Thoracic aorta (tissue), 2 donors: ENCODE results near the gene DXO. TPM values are rescaled to one million over a fixed set of nuclear protein-coding genes. Genes with fewer than 3 reads are reported as not detected.

Source experiments
- ATAC-seq: fragments of 150-250 bp; one replicate; pipeline ENCODE4 v1.8.0; 2017; ENCODE audit warnings: low read depth; ENCODE audit not compliant: insufficient number of reproducible peaks, low FRiP score
- DNase-seq: peaks from one replicate; pipeline ENCODE4 v3.0.0-alpha.2; 2020; ENCODE audit warnings: low spot score
- H3K27ac ChIP-seq, 2 donors: fragments of 200-600 bp; sonication (generic); 1 replicate in 1 of 2; 2 replicates in 1 of 2; pipeline ENCODE4 v1.5.1; 2016; ENCODE audit warnings: mild to moderate bottlenecking in 2 of 2, moderate library complexity in 2 of 2
- H3K27me3 ChIP-seq: fragments of 200-600 bp; sonication (generic); replicated peaks from 2 replicates; pipeline ENCODE4 v1.6.0; 2016; ENCODE audit warnings: mild to moderate bottlenecking; ENCODE audit not compliant: insufficient read depth
- H3K36me3 ChIP-seq: fragments of 200-600 bp; sonication (generic); one replicate; pipeline ENCODE4 v1.5.1; 2016
- H3K4me1 ChIP-seq, 2 donors: fragments of 200-600 bp; sonication (generic); 1 replicate in 1 of 2; 2 replicates in 1 of 2; pipeline versions ENCODE4 v1.5.1 to v1.6.0; 2016; ENCODE audit warnings: low read depth in 2 of 2, mild to moderate bottlenecking in 1 of 2; ENCODE audit not compliant: control insufficient read depth in 1 of 2
- H3K4me3 ChIP-seq: fragments of 200-600 bp; sonication (generic); 2 replicates; pipeline ENCODE4 v1.5.1; 2016; ENCODE audit warnings: mild to moderate bottlenecking
- H3K9me3 ChIP-seq: fragments of 200-600 bp; sonication (generic); 2 replicates; pipeline ENCODE4 v1.5.1; 2016
- total RNA-seq, 2 donors: library from RNA; depleted of rRNA; stranded (reverse); fragments of >200 nt; gene quantifications; one replicate each; pipeline versions ENCODE4 v1.1.0 to v1.2.3, GENCODE V29; 2016
- TF ChIP-seq, protein P1 (sequence below): fragments of 200-600 bp; sonication (generic); IDR thresholded peaks from one replicate; pipeline ENCODE4 v1.5.1; 2019; ENCODE audit warnings: antibody characterized with exemption

DXO gene
- total RNA-seq, 2 donors from 2014 or later = 14.1 to 45.4 TPM

DNA sequence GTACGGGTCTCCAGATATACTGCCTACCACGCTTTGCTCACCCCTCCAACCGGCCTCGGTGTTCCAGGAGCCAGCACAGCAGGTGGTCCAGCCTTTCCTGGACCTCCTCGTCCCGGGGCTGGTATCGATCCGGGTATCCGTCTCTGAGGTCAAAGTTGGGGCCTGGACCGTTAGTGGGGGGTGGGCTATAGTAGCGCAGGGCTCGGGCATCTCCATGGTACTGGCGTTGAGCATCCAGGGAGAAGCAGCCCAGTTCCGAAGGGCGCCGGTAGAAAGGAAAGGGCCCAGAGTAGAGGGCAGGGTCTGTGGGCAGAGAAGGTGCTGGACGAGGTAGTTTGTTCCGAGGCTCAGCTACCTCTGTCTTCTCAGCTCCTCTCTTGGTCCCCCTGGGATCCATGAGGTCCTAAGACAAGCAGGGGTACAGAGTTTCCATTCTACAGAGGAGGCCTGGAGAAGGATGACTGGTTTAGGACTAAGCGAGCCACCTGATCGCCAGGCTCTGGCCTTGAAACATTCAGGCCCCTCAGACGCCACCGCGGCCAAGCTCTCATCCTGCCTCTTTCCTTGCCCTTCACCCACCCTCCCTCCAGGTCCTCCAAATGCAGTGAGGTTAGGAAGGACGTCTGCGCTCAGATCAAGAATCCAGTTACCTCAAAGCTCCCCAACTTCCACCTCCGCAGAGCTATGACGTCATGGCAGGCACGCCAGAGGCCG is 502 bp downstream of the DXO start:
- H3K9me3 ChIP-seq = no peaks in the 10 kb centered on the region
- peak overlapping the region; percentile 91 to 95 for H3K27ac ChIP-seq
- TF ChIP-seq, protein P1, sequence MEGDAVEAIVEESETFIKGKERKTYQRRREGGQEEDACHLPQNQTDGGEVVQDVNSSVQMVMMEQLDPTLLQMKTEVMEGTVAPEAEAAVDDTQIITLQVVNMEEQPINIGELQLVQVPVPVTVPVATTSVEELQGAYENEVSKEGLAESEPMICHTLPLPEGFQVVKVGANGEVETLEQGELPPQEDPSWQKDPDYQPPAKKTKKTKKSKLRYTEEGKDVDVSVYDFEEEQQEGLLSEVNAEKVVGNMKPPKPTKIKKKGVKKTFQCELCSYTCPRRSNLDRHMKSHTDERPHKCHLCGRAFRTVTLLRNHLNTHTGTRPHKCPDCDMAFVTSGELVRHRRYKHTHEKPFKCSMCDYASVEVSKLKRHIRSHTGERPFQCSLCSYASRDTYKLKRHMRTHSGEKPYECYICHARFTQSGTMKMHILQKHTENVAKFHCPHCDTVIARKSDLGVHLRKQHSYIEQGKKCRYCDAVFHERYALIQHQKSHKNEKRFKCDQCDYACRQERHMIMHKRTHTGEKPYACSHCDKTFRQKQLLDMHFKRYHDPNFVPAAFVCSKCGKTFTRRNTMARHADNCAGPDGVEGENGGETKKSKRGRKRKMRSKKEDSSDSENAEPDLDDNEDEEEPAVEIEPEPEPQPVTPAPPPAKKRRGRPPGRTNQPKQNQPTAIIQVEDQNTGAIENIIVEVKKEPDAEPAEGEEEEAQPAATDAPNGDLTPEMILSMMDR = no peak
- H3K36me3 ChIP-seq = peaks cover 30% of the 10 kb centered on the region
- DNase-seq (no peak), ATAC-seq (no peak)
- H3K4me3 ChIP-seq = peak overlapping the region; percentile 79
- no peaks in the 10 kb centered on the region for H3K27me3 ChIP-seq
- H3K4me1 ChIP-seq = peaks cover 19 to 38% of the 10 kb centered on the region in 2 donors

DNA sequence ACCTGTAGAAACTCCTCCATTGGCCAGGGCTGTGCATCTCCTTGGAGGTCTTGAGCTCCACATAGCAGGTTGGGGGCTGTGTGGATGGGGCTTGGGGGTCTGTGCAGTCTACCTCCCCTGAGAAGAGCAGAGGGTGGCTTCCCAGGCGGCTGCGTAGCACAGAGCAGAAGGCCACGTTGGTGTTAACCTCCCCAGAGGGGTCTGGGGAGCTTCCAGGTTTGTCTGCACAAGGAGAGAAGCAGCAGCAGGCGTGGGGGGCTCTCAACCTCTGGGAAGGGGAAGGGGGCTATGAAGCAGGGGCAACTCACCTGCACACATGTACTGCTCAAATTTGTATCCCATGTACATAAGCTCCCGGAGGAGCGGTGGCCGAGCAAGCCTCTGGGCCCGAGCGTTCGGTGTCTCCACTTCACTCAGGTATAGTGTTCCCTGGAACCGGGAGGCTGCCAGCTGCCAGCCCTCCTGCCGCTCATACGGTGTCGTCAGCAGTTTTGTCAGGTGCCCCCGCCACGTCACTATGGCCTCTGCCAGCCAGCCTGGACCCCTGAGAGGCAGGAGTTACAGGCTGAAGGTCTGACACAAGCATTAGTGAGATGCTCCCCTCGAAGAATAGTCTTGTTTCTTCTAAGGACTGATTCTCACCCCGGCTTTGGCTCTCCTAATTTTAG is 1.2 kb downstream of the DXO start:
- DNase-seq (no peak), ATAC-seq (no peak)
- TF ChIP-seq, protein P1 = no peak
- Histone ChIP-seq H3K36me3 (peaks cover 37% of the 10 kb centered on the region), H3K27me3 (no peaks in the 10 kb centered on the region), H3K4me1 (peaks cover 19 to 38% of the 10 kb centered on the region in 2 donors), H3K9me3 (no peaks in the 10 kb centered on the region), H3K27ac (peak overlapping the region; percentile 91 to 95), H3K4me3 (peak overlapping the region; percentile 79)

DNA sequence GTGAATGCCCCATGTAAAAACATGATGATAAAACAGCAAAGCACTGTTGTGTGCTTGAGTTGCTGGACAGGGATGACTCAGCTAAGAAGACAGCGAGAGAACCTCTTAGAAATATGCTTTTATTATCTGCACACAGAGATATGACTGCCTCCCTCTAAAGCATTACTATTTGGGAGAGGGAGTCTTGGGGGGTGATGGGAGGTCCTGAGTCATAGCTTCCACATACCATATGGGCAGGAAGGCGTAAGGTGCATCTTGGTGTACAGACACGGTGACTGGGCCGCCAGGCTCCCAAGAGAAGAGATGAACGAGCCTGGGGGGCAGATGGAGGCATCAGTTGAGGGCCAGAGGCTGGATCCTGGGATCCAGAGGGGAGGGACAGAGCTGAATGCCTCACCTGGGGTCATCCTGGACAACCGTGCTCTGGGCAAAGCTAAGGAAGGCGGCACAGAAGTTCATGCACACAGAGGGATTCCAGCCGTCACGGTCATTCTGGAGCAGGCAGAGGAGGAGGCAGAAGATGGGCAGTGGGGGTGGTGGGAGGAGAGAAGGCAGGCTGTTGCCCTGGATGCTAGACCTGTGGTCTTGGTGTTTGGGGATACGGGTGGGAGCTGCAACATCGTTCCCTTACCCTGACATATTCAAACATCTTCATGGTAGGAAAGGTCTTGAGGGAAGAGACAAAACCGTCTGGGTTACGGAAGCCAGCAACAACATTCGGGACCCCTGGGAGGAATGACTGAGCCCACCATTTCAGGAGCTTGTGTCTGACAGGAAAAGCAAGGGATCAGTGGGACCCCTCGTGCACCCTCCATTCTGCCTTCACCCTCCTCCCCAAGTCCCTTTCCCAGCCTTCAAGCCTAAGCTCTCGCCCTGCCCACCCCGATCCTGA is 2.0 kb downstream of the DXO start:
- peak overlapping the region; percentile 79 for H3K4me3 ChIP-seq
- peaks cover 19 to 38% of the 10 kb centered on the region in 2 donors for H3K4me1 ChIP-seq

DNA sequence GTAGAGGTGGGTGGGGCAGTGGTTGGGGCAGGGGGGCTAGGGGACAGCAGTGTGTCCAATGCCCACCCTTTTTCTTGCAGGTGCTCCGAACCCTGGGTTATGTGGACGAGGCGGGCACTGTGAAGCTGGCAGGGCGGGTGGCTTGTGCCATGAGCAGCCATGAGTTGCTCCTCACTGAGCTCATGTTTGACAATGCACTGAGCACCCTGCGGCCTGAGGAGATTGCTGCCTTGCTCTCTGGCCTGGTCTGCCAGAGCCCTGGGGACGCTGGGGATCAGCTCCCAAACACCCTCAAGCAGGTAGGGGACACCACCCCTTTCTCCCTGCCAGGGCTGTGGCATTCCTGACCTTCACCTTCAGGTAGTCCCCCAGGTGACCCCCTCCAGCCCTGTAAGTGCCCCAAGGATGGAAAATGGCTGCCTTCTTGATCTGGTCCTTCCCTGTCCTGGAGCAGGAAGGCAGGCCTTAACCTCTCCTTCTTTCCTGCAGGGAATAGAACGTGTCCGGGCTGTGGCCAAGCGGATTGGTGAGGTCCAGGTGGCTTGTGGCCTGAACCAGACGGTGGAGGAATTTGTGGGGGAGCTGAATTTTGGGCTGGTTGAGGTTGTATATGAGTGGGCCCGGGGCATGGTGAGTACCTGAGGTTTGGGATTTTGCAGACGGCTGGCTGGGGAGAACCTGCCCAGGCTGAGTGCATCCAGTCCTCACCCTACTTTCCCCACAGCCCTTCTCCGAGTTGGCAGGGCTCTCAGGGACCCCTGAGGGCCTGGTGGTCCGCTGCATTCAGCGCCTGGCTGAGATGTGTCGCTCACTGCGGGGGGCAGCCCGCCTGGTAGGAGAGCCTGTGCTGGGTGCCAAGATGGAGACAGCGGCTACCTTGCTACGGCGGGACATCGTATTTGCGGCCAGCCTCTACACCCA is 2.9 kb downstream of the DXO start:
- ATAC-seq (no peak), DNase-seq (no peak)
- no peaks in the 10 kb centered on the region for H3K27me3 ChIP-seq
- TF ChIP-seq, protein P1 = no peak
- no peaks in the 10 kb centered on the region for H3K9me3 ChIP-seq
- peaks cover 45% of the 10 kb centered on the region for H3K36me3 ChIP-seq
- no peak overlapping the region for H3K4me3 ChIP-seq
- H3K4me1 ChIP-seq = peaks cover 19 to 36% of the 10 kb centered on the region in 2 donors
- no peak overlapping the region for H3K27ac ChIP-seq

More for the DNA sequence above, 2.0 kb downstream of the DXO start:
- peaks cover 39% of the 10 kb centered on the region for H3K36me3 ChIP-seq
- H3K27me3 ChIP-seq = no peaks in the 10 kb centered on the region
- TF ChIP-seq, protein P1 = no peak
- H3K27ac ChIP-seq = peak overlapping the region; percentile 91 to 95
- no peak for DNase-seq
- no peak for ATAC-seq
- H3K9me3 ChIP-seq = no peaks in the 10 kb centered on the region
